ENCODE data around the gene TSFM.

The TSFM gene

DNA sequence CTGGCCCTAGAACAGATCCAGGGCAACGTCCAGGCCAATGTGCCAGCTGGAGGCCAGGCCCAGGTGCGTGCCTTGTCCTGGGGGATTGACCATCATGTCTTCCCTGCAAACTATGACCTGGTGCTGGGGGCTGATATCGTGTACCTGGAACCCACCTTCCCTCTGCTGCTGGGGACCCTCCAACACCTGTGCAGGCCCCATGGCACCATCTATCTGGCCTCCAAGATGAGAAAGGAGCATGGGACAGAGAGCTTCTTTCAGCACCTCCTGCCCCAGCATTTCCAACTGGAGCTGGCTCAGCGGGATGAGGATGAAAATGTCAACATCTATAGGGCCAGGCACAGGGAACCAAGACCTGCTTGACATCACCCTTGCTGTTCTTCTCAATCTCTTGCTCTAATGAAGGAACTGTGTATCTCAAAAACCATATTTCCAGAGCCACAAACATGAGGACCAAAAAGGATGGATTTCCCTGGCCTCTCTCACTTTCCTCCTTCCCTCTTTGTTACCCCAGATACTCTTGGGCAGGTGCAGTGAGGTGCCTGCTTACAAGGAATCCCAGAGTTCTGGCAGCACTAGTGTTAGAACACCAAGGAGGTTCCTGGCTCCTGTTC lies 2.2 kb upstream of the TSFM start:
- DNase-seq (ENCODE audit: low read depth) = no peak

GRCh38 chr12:57781244-57781643 lies 1.3 kb upstream of the TSFM start:
- DNase-seq (ENCODE audit: low read depth) = no peak

GRCh38 chr12:57781801-57782200 lies 786 bp upstream of the TSFM start:
- DNase-seq (ENCODE audit: low read depth) = no peak

GRCh38 chr12:57782243-57782607 lies 362 bp upstream of the TSFM start:
- no peak for DNase-seq (ENCODE audit: low read depth)

GRCh38 chr12:57783466-57783801 lies 847 bp downstream of the TSFM start:
- DNase-seq (ENCODE audit: low read depth) = no peak

- no peak for DNase-seq (ENCODE audit: low read depth)
Measured at GRCh38 chr12:57783861-57784260, 1.3 kb downstream of the TSFM start.

DNA sequence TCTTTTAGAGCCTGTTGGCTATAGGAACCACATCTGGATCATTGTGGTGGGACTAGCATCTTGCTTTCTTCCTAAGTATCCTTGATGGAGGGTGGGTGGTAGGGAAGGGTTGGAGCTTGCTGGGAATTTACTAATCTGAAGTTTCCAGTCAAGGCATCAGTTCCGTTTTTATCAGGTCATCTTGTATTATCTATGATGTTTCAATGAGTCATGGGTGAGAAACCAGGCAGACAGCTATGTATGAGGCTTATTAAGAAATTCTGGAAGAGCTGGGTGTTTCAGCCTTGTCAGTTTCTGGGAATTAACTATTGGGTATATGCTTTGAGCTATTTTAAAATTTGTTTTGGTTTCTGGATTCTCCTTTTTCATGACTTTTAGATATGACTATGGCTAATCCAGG lies 11.3 kb downstream of the TSFM start:
- DNase-seq (ENCODE audit: low read depth) = peak; percentile 63

- DNase-seq (ENCODE audit: low read depth) = no peak
Measured at GRCh38 chr12:57795354-57795753, 12.8 kb downstream of the TSFM start.

- no peak for DNase-seq (ENCODE audit: low read depth)
Measured at GRCh38 chr12:57796996-57797395, 14.4 kb downstream of the TSFM start.

DNA sequence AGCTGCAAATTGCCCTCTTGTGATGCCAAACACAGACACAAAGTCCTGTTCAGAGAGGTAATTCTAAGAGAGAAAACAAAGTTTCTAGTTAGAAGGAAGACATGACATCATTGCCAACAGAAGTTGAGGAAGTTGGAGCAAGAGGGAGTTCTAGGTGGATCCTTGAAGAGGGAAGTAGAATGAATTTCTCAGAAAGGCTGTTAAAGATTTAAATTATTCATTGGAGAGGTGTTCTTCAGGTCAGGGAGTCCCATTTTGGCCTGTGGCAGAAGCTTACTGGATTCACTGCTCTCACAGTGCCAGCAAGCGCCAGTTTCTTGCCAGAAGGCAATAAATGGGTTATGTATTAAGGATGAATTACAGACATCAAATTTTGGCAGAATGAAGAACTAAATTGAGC lies 15.3 kb downstream of the TSFM start:
- DNase-seq (ENCODE audit: low read depth) = no peak

DNA sequence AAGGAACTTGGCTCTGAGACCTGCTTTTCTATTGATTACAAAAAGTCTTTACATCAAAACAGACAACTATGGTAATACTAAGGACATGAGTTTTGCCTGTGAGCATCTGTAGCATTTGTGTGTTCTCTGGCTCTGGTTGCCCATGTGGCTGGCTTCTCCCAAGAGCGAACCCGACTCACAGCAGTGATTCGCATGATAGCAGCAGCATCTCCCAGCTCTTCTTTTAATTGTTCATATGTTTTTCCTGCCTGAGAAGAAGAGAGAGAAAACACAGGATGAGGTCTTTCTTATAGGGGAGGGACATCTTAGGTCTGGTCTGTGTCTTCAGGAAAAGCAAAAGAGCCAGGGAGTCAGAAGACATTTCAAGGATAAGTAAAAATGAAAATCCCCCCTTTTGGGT lies 18.4 kb downstream of the TSFM start:
- no peak for DNase-seq (ENCODE audit: low read depth)

- no peak for DNase-seq (ENCODE audit: low read depth)
Measured at GRCh38 chr12:57802607-57803006, 20.0 kb downstream of the TSFM start.

DNA sequence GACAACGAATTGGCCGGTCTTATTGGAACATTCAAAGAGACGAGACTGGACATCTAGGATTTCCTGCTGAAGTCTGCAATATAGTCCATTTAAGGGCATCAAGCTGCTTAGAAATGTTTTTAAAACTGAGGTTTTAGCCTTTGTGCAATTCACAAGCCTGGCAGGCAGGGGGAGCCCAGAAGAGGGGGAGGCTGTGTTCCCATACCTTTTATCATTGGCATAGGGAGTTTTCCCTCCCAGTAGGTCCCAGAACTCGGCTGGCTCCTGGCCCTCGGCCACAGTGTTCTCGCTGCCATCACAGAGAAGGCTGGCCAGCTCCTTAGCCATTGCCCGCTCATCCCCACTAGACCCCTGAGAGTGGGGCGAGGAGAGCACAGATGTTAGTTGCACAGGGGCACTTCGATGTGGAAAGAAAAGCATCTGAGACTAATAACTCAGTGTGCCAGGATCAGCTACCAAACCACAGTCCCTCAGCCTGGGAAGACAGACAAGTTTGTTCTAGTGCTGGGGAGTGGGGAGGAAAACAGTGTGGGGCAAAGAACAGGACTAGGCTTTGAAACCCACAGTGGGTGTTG lies 20.8 kb downstream of the TSFM start:
- no peak for DNase-seq (ENCODE audit: low read depth)

DNA sequence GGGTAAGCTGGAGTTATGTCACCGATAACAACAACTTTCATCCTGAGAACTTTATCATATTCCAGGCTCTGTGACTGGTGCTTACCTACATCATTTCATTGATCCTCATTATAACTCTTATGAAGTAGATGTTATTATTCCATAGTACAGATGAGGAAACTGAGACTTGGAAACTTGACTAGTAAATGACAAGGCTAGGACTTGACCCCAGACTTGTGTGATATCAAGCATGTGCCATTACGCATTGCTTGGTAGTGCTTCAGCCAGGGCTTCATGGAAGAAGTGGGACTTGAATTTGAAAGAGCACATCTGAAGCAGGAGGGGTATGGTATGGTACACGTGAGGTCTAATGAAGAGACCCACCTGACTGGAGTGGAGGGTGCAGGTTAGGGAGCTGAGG lies 24.1 kb downstream of the TSFM start:
- DNase-seq (ENCODE audit: low read depth) = no peak

DNA sequence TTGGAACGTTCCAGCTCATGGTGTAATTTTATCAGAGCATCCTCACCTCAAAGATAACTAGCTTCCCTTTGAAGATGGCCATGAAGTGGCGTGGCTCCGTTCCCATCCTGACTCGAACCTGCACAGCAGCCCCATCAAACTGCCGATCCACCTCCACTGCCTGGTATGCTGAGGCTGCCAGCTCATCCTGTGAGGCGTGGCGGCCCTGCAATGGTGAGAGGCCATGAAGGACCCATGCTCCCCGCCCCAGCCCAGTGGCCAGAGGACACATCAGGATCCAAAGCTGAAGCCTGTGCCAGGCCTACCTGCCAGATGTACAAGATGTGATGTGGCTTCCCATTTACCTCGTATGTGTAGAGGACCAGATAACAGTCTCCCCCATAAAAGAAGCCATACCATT lies 24.7 kb downstream of the TSFM start:
- no peak for DNase-seq (ENCODE audit: low read depth)

- DNase-seq (ENCODE audit: low read depth) = no peak
Measured at GRCh38 chr12:57808351-57808750, 25.8 kb downstream of the TSFM start.

DNA sequence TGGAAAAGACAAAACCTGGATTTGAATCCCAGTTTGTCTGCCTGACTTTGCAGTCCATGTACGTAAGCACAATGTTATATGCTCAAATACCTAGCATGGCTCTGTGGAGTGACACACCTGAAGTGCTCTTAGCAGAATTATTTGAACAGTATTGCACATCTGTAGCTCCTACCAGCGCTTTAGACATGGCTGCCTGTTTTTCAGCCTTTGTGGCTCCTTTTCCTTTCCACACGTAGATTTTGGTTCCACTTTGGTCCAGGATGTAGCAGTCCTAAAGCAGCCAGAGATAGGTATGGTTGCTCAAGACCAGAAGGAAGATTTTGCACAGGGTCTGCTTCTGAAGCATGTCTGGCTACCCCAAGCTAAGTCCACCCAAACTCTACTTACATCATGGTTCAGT lies 26.8 kb downstream of the TSFM start:
- no peak for DNase-seq (ENCODE audit: low read depth)

DNA sequence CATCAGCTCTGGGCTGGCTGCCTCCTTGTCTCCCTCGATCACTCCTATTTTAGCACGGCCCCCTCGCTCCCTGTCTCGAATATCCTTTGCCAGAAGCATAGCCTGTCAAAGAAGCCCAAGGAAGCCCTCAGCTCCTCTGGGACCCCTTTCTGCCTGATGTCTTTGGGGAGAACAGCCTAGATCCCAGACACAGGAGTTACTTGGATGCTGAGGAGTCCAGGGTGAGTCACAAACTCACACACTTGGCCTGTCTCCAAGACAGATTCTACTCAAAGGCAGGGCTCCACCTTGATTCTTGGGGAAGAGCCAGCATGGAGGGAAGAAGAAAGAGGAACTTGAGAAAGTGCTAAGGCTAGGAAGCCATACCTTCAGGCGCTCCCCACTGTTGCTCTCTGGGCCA lies 27.9 kb downstream of the TSFM start:
- DNase-seq (ENCODE audit: low read depth) = no peak

GRCh38 chr12:57811028-57811755 lies 28.6 kb downstream of the TSFM start:
- DNase-seq (ENCODE audit: low read depth) = no peak

- DNase-seq (ENCODE audit: low read depth) = no peak
Measured at GRCh38 chr12:57813111-57813970, 30.8 kb downstream of the TSFM start.

DNA sequence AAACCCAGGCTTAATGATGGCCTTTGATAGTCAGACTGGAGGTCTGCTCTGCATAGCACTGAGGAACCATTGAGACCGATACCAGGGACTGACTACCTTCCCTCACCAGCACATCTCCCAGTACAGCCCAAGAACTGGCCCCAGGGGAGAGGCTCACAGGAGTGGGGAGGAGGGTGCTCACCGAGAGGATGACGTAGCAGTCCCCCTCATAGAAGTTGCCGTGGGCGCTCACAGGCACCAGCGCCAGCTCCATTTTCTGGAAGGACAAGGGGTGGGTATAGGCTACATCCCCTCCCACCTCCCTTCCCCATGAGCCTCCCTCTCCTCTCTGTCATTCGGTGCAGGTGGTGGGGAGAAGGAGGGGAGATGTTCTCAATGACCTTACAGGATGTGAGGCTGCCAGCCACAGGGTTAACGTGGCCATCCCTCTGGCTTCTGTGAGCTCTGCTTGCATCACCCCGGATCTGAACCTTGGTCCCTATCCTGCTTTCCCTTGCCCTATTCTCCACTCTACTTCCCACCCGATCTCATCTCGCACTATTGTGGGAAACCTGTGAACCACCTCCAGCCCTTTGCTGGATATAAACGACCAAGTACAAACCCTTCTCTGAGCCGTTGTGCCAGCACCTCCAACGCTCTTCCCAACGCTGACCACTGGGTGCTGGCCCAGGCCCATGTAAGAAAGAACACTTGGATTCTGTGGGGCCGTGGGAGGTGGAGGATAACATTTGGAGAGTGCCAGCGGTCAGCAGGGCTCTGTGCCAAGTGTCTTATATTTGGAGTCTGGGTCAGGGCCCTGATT lies 31.6 kb downstream of the TSFM start:
- DNase-seq (ENCODE audit: low read depth) = no peak
